ENCODE results near the gene KRI1.
"Not testable (repeated sequence)": the region's sequence is repeated elsewhere in the genome, so short reads cannot be mapped to it uniquely, and the experiment has no call there.

Gene KRI1

GRCh38 chr19:10543420-10544241, 22.2 kb downstream of the KRI1 start, which contains the start of gene ATG4D:
Gene ATG4D, plus strand, starts transcription at chr19:10543904. Its CDS starts 187 bp downstream, at chr19:10544091.
- DNase-seq: peak; percentile 35
- H3K4me3 ChIP-seq (ENCODE audit: low read depth, low read length): peak within 1 kb of the TSS; percentile 74
- TF ChIP-seq CTCF (IDR thresholded peaks at IDR 0.05; ENCODE audit: low read depth, low read length, missing control alignments): no peak
- no peaks in the 10 kb centered on the region for H3K27me3 ChIP-seq (replicated peaks)
- peaks cover 7% of the 10 kb centered on the region for H3K36me3 ChIP-seq (replicated peaks)
- in situ Hi-C loops (cut with HindIII; ENCODE audit: low pct_ligation_motif_present, low sequenced_read_pairs): no loop called here
- peak within 1 kb of the TSS; percentile 65 for H3K27ac ChIP-seq

- TF ChIP-seq CTCF (IDR thresholded peaks at IDR 0.05; ENCODE audit: low read depth, low read length, missing control alignments): no peak
- H3K27me3 ChIP-seq (replicated peaks): no peaks in the 10 kb centered on the region
- peaks cover 7% of the 10 kb centered on the region for H3K36me3 ChIP-seq (replicated peaks)
- no peak overlapping the region for H3K27ac ChIP-seq
- H3K4me3 ChIP-seq (ENCODE audit: low read depth, low read length): no peak overlapping the region
- DNase-seq: no peak
- in situ Hi-C loops (cut with HindIII; ENCODE audit: low pct_ligation_motif_present, low sequenced_read_pairs): no loop called here
These were observed 22.8 kb downstream of the KRI1 start for GRCh38 chr19:10543059-10543419.

GRCh38 chr19:10539016-10539415, 26.8 kb downstream of the KRI1 start:
- H3K36me3 ChIP-seq (replicated peaks); H3K27ac ChIP-seq; H3K27me3 ChIP-seq (replicated peaks); H3K4me3 ChIP-seq (ENCODE audit: low read depth, low read length); in situ Hi-C loops (cut with HindIII; ENCODE audit: low pct_ligation_motif_present, low sequenced_read_pairs); DNase-seq: not testable (repeated sequence)

- in situ Hi-C loops (cut with HindIII; ENCODE audit: low pct_ligation_motif_present, low sequenced_read_pairs): no loop called here
- Histone ChIP-seq H3K27ac (no peak overlapping the region), H3K27me3 (replicated peaks) (no peaks in the 10 kb centered on the region), H3K36me3 (replicated peaks) (no peaks in the 10 kb centered on the region), H3K4me3 (ENCODE audit: low read depth, low read length) (no peak overlapping the region)
- no peak for TF ChIP-seq CTCF (IDR thresholded peaks at IDR 0.05; ENCODE audit: low read depth, low read length, missing control alignments)
- no peak for DNase-seq
These were observed 27.4 kb downstream of the KRI1 start for GRCh38 chr19:10538204-10538983.

GRCh38 chr19:10537668-10538067, 28.1 kb downstream of the KRI1 start:
- DNase-seq: no peak
- Histone ChIP-seq H3K27me3 (replicated peaks) (no peaks in the 10 kb centered on the region), H3K4me3 (ENCODE audit: low read depth, low read length) (no peak overlapping the region), H3K27ac (no peak overlapping the region), H3K36me3 (replicated peaks) (no peaks in the 10 kb centered on the region)
- in situ Hi-C loops (cut with HindIII; ENCODE audit: low pct_ligation_motif_present, low sequenced_read_pairs): no loop called here
- no peak for TF ChIP-seq CTCF (IDR thresholded peaks at IDR 0.05; ENCODE audit: low read depth, low read length, missing control alignments)

- TF ChIP-seq CTCF (IDR thresholded peaks at IDR 0.05; ENCODE audit: low read depth, low read length, missing control alignments): no peak
- Histone ChIP-seq H3K4me3 (ENCODE audit: low read depth, low read length) (no peak overlapping the region), H3K27me3 (replicated peaks) (no peaks in the 10 kb centered on the region), H3K27ac (no peak overlapping the region), H3K36me3 (replicated peaks) (no peaks in the 10 kb centered on the region)
- no peak for DNase-seq
- in situ Hi-C loops (cut with HindIII; ENCODE audit: low pct_ligation_motif_present, low sequenced_read_pairs): no loop called here
These were observed 30.2 kb downstream of the KRI1 start for GRCh38 chr19:10535613-10536012.

All from brain microvascular endothelial cell (primary cell).